HG02678 (cell line): ENCODE results near the gene TRAM2.

Experiments
- ATAC-seq: cut with Tn5 transposase; IDR thresholded peaks from one replicate; pipeline ENCODE4 v1.9.1; 2021; ENCODE audit warnings: mild to moderate bottlenecking, moderate library complexity; ENCODE audit not compliant: unreplicated experiment

Gene TRAM2

DNA sequence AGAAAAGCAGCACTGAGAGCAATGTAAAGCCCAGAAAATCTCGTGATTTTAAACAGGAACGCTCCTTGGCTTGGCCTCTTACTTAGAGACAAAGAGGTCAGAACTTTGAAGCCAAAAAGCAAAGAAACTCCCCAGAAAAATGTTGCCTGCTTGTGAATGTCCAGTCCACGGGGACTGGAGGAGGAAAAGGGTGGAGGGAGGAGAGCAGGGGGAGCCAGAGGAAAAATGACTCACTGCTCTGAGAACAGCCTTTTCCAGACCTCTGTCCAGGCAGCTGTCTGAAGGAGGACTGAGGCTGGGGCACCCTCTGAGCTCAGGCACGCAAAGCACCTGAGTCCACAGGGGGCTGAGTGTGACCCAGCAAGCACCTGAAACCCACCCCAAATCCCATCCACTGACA lies 64.7 kb downstream of the TRAM2 start:
- no peak for ATAC-seq

DNA sequence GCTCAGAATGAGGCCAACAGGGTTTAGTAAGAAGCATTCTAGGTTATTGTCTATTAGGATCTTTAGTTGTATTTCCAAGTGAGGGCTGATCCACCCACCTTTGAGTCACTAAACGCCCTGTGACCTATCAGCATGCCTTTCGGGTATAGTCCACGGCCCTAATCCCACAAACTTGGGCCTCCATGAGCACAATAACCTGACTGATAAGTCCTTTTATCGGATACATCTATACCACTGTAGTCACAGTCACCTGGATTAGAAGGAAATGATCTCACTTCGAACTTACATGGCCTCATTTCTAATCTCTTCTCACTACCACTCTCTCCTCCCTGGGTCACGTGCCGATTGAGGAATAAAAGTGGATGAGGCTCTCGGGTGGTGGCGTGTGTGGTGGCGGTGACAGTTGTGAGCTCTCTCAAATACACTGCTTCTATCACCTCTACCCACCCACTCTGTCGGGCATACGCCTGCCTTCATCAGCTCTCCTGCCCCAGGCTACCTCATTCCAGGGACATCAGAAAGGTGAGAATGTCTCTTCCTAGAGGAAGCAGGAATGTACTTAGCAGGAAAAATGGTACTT lies 65.2 kb downstream of the TRAM2 start:
- no peak for ATAC-seq

DNA sequence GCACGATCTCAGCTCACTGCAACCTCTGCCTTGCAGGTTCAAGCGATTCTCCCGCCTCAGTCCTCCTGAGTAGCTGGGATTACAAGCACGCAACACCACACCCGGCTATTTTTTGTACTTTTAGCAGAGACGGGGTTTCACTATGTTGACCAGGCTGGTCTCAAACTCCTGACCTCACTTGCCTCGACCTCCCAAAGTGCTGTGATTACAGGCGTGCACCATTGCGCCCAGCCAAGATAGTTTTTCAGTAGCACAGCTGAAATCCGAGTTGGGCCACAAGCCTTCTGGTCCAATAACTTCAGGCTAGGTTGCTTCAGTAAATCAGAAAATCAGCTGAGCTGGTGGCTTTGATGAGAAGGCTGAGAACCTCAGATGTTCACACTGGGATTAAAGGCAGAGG lies 65.7 kb downstream of the TRAM2 start:
- ATAC-seq, result no peak

DNA sequence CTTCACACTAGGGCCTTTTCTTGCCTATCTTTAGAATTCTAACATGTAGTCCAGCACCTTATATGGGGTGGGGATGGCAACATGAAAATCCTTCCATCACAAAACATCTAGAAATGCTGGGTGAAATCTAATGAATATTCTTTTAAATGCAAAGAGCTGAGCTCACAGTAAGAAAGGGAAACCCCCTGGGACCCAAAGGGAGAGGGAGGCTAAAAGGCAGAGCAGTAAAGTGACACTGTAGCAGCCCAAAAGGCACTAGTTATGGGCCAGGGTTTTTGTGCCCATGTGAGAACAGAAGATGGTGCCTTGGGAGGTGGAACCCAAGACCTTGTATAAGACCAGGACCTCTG lies 66.7 kb downstream of the TRAM2 start:
- no peak for ATAC-seq

DNA sequence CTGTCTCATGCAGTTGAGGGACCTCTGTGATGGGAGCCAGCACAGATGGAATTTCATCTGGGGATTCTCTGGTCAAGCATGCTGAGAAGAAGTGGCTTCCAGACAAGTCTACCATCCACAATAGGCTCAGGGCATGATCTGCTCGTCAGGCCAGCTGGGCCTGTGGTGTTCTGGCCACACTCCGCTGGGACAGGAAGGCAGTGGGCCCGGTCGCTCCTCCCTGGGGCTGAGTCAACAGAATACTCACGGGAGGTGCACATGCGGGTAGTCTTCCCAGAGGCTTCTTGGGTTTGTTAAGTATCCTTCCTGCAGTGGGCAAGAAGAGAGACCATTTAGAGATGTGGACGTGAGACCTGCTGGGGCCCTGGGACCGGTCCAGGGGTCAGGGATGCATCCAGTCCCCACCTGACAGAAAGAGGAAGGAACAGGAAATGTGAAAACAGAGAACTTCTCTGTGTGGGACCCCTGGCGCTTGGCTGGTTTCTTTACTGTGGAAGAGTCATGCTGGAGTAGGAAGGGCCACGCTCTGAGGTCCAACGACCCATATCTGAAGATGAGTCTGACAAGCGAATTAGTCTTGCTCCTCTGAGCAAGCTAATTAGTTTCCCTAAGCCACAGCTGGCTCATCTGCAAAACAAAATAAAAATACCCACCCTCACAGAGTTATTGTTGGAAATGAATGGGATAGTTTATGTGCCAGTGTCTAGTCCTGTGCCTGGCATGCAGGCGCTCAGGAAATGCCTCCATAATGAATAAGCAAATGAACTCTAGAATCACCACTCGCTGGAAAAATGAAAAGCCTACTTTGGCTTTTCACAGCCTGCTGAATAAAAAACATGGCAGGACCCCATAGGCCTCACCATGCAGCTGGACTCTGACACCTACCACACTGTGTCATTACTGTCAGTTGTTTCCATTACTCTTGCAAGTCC lies 67.3 kb downstream of the TRAM2 start:
- ATAC-seq, result no peak

DNA sequence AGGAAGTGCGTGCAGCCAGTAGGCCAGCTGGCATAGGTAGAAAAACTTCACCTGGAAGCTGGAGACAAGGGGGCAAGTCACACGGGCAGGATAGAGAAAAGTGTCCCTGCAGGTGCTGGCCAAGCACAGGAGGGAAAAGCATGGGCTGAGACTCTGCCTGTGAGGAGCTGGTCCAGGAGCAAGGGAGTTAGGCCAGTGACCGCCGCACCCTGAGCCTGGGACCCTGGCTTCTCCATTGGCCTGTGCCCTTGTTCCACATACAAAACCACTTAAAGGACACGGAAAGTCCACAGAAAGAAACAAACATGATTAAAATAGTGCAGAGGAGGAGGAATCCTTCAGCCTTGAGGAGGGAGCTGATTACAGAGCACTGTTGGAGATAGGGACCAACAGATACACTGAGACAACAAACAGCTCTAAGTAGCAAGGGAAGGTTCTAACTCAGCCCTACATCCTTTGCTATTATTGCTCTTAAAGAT lies 68.6 kb downstream of the TRAM2 start:
- ATAC-seq, result no peak

DNA sequence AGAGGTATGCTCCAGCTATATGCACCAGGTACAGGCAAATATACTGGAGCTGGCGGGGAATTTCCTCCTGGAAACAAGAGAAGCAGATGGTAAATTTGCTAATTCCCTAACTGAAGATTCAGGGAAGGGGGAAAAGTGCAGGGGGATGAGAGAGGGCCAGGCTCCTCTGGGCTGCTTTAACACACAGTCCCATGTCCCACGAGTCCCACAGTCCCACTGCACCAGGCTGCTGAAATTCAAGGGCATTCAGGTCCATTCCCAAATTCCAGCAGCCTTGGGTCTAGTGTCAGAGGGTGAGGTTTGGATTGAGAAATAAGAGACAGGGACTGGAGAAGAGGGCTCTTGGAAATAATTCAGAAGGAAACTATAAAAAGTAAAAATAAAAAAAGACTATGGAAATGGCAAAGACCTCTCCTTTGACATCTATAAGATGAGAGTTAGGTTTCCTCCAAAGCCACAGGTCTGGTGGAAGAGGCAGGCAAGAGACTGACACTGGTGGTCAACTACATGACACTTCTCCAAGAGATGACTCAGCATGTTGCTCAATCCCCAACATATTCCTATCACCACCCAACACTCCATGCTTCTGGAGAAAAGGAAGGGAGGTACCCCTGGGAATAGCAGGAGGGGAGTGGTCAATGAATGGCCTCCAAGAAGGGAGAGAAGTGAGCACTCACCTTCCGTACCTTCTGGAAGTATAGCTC lies 69.2 kb downstream of the TRAM2 start:
- ATAC-seq, result no peak

DNA sequence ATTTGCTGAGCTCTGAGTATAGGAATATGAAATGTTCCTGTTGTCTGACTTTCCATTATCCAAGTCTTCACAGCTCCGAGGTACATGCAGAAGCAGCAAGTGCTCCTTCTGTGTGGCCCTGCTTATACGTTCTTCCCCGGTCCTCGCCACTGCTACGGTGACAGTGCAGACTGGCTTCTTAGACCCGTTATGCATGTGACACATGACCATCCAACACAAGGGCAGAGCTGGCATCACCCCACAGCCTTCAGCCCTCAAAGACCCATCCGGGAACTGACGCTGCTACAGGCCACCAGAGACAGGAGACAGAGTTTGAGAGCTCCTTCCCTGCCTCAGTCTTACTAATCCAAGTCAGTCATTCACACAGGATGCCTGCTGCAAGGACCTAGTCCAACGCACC lies 70.4 kb downstream of the TRAM2 start:
- ATAC-seq, result no peak

DNA sequence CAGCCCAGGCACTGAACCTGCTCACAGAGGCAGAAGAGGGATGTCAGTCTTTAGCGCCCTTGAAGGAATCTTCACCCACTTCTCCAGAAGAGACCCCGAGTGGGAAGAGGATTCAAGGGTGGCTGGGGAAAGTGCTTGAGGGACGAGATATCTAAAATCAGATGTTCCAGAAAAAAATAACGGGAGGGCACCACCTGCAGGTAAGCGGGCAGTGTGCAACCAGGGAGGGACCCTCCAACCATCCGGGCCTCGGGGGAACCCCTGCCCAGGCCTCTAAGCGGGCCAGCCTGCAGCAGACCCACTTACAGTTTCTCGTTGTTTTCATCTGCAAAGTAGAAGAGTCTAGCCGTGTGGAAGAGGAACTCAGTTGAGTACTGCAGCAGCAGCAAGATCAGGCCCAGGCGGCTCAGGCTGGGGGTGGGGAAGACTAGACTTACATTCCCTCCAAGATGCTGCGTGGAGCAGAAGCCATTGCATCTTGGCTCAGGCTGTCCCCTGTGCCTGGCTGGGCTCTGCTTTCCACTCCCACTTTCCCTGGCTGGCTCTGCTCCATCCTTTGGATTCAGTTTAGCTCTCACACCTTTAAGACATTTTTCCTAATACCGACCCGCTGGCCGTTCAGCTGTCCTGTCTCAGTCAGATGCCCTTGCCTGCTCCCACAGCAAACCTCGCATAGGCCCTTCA lies 71.0 kb downstream of the TRAM2 start:
- ATAC-seq, result no peak

DNA sequence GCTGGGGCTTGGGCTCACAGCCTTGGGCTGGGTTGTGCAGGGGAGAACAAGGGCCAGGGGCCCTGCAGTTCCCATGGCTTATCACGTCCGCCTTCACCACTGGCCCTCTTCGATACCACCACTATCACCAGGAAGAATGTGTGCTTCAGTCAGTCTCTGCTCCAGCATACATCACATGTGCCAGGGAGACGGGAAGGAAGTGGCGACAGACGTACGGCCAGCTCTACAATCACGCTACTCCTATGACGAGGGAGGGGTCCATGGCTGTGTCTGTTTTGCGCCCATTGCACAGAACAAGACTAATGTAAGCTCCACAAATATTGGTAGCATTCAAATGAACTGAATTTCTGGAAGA lies 72.1 kb downstream of the TRAM2 start:
- no peak for ATAC-seq

DNA sequence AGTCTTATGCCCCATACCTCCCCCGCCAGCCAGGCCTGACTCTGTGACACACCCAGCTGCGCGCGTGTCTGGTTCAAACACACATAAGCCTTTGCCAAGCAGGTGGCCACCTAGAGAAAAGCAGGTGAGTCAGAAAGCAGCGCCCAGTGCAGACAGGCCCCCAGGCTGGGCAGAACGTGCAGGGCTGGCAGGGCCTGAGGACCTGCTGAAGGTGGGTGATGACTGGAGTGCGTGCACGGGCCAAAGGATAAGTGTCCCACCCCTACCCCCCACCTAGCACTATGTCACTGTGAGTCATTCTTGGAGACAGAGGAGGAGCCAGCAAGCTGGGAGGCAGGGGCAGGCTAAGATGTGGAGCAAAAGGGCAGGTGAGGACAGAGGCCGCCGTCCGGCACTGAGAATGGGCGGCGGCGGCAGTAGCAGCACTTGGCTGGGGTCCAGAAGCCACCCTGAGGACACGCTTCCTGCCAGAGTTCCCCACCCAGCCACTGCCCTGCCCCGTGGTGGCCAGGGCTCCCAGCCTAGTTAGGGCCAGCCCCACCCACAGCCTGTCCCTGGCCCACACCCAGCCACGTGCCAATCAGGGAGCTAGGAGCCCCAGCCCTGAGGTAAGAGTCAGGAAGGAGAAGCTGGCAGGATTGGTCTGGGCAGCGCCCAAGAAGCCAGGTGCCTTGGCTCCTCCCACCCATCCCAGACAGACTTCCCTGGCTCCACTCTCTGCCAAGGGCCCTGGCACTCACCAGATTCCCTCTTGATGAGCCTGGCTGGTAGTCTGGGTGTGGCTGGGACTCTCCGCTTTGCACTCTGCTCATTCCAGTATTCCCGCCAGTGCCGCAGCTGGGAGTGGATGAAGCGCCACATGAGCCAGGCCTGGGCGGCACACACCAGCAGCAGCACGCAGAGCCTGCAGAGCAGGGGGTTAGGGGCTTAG lies 72.7 kb downstream of the TRAM2 start:
- ATAC-seq, result no peak

DNA sequence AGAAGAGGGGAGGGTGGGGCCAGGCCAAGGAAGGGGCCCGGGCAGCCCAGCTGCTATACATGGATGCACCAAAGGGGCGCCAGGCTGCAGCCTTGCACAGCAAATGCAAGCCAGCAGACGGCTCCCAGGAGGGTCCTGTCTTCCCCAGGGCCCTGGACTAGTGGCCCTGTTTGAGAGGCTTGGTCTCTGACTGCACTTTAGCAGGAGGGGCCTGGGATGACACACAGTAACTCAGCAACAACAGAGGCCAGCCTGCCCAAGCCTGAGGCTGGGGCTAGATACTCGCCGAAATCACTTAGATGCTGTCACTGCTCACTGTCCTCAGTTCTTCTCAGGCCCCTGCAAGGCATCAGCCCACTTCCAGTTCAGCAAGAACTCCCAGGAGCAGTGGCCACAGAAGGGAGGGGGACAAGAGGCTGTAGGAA lies 73.5 kb downstream of the TRAM2 start:
- ATAC-seq, result no peak

DNA sequence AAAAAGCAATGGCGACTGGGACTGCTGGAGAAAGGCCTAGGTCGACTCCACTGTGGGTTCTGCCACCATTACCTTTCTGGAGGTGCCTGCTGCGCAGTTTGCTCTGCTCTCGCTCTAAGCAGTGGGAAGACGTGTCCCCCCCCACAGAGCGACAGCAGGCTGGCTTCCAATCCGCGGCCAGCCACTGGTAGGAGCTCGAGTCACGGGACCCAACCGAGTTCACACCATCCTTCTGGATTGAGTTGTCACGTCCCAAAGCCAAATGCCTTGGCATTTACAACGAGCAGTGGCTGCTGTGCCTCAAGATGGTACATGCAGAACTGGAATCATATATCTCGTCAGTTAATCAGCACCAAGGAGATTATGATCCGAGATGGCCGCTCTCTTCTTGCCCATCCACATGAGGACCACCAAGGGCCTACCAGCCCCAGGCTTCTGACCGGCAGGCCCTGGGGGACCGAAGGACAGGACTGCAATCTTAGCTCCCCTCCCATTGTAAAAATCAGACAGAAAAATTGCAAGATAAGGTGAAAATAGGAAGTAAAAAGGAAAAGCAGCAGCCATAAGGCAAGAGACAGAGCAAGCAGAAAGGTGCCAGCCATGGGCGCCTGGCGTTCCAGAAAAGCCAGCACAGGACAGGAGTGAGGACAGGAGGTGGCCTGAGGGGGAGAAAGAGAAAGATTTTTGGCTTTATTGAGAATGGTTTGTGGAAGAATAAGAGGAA lies 74.4 kb downstream of the TRAM2 start:
- ATAC-seq, result no peak

DNA sequence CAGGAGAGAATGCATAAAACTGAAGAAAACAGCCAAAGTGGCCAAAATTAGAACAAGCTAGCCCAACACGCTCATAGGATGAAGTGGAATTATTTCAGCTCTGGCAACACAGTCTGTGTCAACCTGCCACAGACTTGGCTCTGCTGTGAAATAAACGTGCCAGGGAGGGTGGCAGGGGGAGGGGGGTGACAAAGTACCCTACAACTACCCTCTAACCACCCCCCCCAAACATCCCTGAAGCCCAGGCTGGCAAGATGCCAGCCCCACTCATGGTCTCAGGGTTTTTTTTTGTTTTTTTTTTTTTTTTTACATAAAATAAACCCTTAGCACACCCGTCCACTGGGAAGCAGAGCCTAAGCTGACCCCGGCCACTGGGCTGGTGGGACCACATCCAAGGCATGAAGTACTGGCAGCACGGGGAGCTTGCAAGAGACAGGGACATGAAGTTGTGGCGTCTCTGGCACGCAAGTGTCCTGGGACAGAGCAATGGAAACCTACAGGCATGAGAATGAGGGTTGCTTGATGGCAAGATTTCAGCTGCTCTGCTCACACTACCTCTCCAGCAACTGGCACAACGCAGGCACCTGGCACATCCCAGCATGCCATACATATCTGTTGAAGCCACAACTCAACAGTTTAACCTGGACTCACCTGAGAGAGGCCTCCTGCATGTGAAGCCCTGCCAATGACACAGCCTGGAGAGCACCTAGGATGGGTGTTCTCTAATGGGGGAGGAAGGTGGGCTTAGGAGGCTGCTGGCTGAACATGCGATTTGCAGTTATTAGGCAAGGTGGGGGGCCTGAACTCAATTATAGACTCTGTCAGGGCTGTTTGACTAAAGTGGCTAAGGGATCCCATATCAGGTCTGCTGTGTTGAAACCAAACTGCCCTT lies 76.4 kb downstream of the TRAM2 start:
- no peak for ATAC-seq

DNA sequence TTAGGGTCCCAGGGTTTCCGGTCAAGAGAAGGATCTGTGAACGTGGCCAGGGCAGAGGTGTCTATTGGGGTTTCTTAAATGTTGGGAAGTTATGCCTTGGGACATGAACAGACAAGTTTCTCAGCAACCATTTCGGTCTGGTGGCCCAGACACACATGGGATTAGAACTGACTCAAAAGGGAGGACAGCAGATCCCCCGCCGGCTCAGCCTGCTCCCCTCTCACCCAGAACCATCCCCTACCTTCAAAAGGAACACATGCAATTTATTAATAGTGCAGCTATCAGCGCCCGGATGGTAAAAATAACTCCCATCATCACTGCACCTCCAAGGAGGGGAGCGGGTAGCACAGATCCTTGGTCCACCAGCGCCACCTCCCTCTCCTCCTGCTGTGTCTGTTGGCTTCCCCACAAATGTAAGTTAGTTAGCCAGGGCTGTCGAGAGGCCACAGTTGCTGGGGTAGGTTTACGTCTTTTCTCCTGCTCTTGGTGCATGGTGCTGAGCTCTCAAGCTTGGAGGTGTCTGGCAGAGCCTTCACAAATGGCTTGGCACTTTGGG lies 77.1 kb downstream of the TRAM2 start:
- no peak for ATAC-seq

DNA sequence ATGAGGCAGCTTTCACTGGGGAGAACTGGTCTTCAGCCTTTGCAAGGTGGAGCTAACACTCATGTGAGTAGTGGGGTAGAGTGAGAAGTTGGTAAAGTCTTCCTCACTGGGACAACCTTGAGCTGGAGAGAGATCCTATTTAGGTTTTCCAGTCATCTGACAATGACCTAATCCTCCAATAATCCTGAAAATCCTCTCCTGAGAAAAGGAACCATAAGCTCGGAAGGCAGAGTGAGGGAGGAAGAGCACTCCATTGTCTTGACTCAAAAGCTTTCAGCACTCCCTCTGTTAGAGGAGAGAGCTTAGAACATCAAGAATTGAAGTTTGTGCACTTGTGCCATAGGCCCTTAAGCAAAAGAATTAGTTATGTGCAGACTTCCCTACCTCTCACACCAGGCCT lies 77.8 kb downstream of the TRAM2 start:
- no peak for ATAC-seq

DNA sequence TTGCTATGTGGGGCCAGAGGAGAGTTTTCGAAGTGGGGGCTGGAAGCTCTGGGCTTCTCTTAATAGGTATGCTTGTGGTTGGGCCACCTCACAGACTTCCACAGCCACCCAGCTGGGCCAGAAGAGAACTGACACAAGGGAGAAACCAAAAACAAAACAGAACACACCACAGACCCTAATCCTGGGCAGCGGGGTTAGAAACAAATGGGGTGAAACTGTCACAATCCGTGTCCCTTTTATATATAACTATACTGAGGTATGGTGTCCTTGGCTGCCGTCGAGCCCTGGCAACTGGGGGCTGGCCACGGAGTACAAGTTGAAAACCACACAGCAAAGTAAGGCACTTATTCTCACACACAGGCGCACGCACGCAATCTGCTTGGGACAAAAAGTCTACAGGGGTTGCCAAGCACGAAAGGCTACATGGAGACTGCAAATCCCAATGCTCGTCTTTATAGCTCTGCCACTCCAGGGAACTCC lies 78.3 kb downstream of the TRAM2 start:
- ATAC-seq, result peak; percentile 57
